DND-41 (cell line): Measurements from ENCODE around the gene CLIC6.
A peak's percentile ranks its signal among the peaks of the same experiment; 100 is the strongest.

ENCODE experiments used
- ATAC-seq: fragments of 200-7000 bp; cut with Tn5 transposase; 3 replicates; pipeline ENCODE4 v1.9.1; 2021; ENCODE audit warnings: low read depth; ENCODE audit not compliant: insufficient read depth
- DNase-seq: peaks from one replicate; pipeline ENCODE4 v3.0.0-alpha.2; 2020
- H2AFZ ChIP-seq: 2 replicates; pipeline ENCODE4 v1.6.0; 2012; ENCODE audit warnings: low read depth, low read length
- H3K27ac ChIP-seq: 2 replicates; pipeline ENCODE4 v1.5.1; 2012; ENCODE audit warnings: low read length, inconsistent platforms
- H3K27me3 ChIP-seq: fragments of 200-600 bp; sonication (generic); 2 replicates; pipeline ENCODE4 v1.6.0; 2012; ENCODE audit warnings: low read length, mild to moderate bottlenecking, inconsistent platforms; ENCODE audit not compliant: insufficient read depth, poor library complexity
- H3K36me3 ChIP-seq: 2 replicates; pipeline ENCODE4 v1.5.1; 2012; ENCODE audit warnings: low read length, inconsistent platforms; ENCODE audit not compliant: insufficient read depth
- H3K4me1 ChIP-seq: 2 replicates; pipeline ENCODE4 v1.5.1; 2012; ENCODE audit warnings: mild to moderate bottlenecking, low read length; ENCODE audit not compliant: insufficient read depth
- H3K4me2 ChIP-seq: 2 replicates; pipeline ENCODE4 v1.6.0; 2012; ENCODE audit warnings: mild to moderate bottlenecking, moderate library complexity, low read length, inconsistent platforms; ENCODE audit not compliant: insufficient read depth
- H3K4me3 ChIP-seq, 2 experiments: fragments of 200-600 bp in 1 of 2; shearing (Covaris generic) in 1 of 2; 2 replicates each; pipeline ENCODE4 v1.5.1; 2012 to 2016; ENCODE audit warnings: inconsistent platforms in 2 of 2, low read length in 2 of 2, mild to moderate bottlenecking in 2 of 2, low read depth in 1 of 2, moderate library complexity in 1 of 2
- H3K79me2 ChIP-seq: 2 replicates; pipeline ENCODE4 v1.6.0; 2012; ENCODE audit warnings: low read length, inconsistent platforms; ENCODE audit not compliant: insufficient read depth
- H3K9ac ChIP-seq: 2 replicates; pipeline ENCODE4 v1.6.0; 2012; ENCODE audit warnings: low read depth, mild to moderate bottlenecking, inconsistent platforms, low read length, moderate library complexity
- H3K9me3 ChIP-seq: 2 replicates; pipeline ENCODE4 v1.5.1; 2012; ENCODE audit warnings: low read length, moderate library complexity, mild to moderate bottlenecking, inconsistent platforms; ENCODE audit not compliant: insufficient read depth, severe bottlenecking
- H4K20me1 ChIP-seq: 2 replicates; pipeline ENCODE4 v1.6.0; 2012; ENCODE audit warnings: low read length; ENCODE audit not compliant: insufficient read depth
- CTCF ChIP-seq: IDR thresholded peaks from 2 replicates; pipeline ENCODE4 v1.5.1; 2012; ENCODE audit warnings: borderline replicate concordance, low read length, moderate library complexity, mild to moderate bottlenecking; ENCODE audit not compliant: poor library complexity, severe bottlenecking; ENCODE audit errors: extremely low read depth
- EZH2 ChIP-seq: IDR thresholded peaks from 3 replicates; pipeline ENCODE4 v1.6.1; 2012; ENCODE audit warnings: borderline replicate concordance, low read depth, mild to moderate bottlenecking, moderate library complexity, low read length, inconsistent platforms; ENCODE audit not compliant: severe bottlenecking

CLIC6 gene

GRCh38 chr21:34639882-34640788 lies 28.7 kb upstream of the CLIC6 start:
- Histone ChIP-seq H3K9me3 (no peaks in the 10 kb centered on the region), H3K79me2 (no peaks in the 10 kb centered on the region), H2AFZ (peak overlapping the region; percentile 66), H4K20me1 (no peaks in the 10 kb centered on the region), H3K4me2 (peak overlapping the region; percentile 52), H3K27me3 (no peaks in the 10 kb centered on the region), H3K36me3 (no peaks in the 10 kb centered on the region), H3K27ac (peak overlapping the region; percentile 80), H3K4me3 (peak overlapping the region in 1 of 2 experiments; percentile 21; a peak in 2 of 4 replicates), H3K9ac (peak overlapping the region; percentile 35), H3K4me1 (peaks cover 27% of the 10 kb centered on the region)
- TF ChIP-seq EZH2 (no peak), CTCF (no peak)
- ATAC-seq (peak; percentile 87), DNase-seq (peak; percentile 78)

- peak overlapping the region; percentile 35; the same call in 1 of the 2 replicates for H3K9ac ChIP-seq
- H4K20me1 ChIP-seq: no peaks in the 10 kb centered on the region
- H2AFZ ChIP-seq: peak overlapping the region; percentile 66
- no peaks in the 10 kb centered on the region for H3K27me3 ChIP-seq
- no peaks in the 10 kb centered on the region for H3K79me2 ChIP-seq
- DNase-seq (peak; percentile 30), ATAC-seq (peak; percentile 29; the same call in 1 of the 3 replicates)
- H3K36me3 ChIP-seq: no peaks in the 10 kb centered on the region
- H3K4me3 ChIP-seq: peak overlapping the region in 1 of 2 experiments; percentile 21; a peak in 2 of 4 replicates
- H3K9me3 ChIP-seq: no peaks in the 10 kb centered on the region
- peaks cover 27% of the 10 kb centered on the region for H3K4me1 ChIP-seq
- H3K4me2 ChIP-seq: peak overlapping the region; percentile 52
- peak overlapping the region; percentile 80 for H3K27ac ChIP-seq
- no peak for TF ChIP-seq EZH2
Measured at GRCh38 chr21:34640858-34641257, 27.9 kb upstream of the CLIC6 start.

GRCh38 chr21:34642211-34643075 lies 26.4 kb upstream of the CLIC6 start:
- 0 out of 3 replicates have a peak, but pooled peaks have one; percentile 20 for ATAC-seq
- H3K4me2 ChIP-seq: no peak overlapping the region

More at GRCh38 chr21:34642211-34643075, 26.4 kb upstream of the CLIC6 start:
- Histone ChIP-seq H3K79me2 (no peaks in the 10 kb centered on the region), H3K36me3 (no peaks in the 10 kb centered on the region), H3K9ac (no peak overlapping the region), H3K4me3 (no peak overlapping the region), H3K27ac (no peak overlapping the region), H3K9me3 (no peaks in the 10 kb centered on the region), H4K20me1 (no peaks in the 10 kb centered on the region), H3K4me1 (peaks cover 27% of the 10 kb centered on the region), H2AFZ (no peak overlapping the region), H3K27me3 (no peaks in the 10 kb centered on the region)
- TF ChIP-seq CTCF (no peak), EZH2 (no peak)
- no peak for DNase-seq
